Hematopoietic multipotent progenitor cell treated with erythropoietin and hydrocortisone succinate and interleukin-3 and kit ligand, for 8 days (in vitro differentiated cells): ENCODE measurements around the gene MRPL36.
"Not testable (repeated sequence)": the region's sequence is repeated elsewhere in the genome, so short reads cannot be mapped to it uniquely, and the experiment has no call there.

ENCODE experiments used
- DNase-seq: peaks from one replicate; pipeline ENCODE4 v3.0.0-alpha.2; 2015

The MRPL36 gene

GRCh38 chr5:1831677-1832313, 32.2 kb upstream of the MRPL36 start:
- no peak for DNase-seq

- no peak for DNase-seq
Measured at GRCh38 chr5:1831257-1831656, 31.6 kb upstream of the MRPL36 start.

- DNase-seq = no peak
Measured at GRCh38 chr5:1830571-1831228, 31.1 kb upstream of the MRPL36 start.

GRCh38 chr5:1827886-1828397, 28.3 kb upstream of the MRPL36 start:
- no peak for DNase-seq

GRCh38 chr5:1827025-1827885, 27.6 kb upstream of the MRPL36 start:
- DNase-seq = no peak

GRCh38 chr5:1826235-1826980, 26.8 kb upstream of the MRPL36 start:
- DNase-seq = no peak

GRCh38 chr5:1824903-1825841, 25.5 kb upstream of the MRPL36 start:
- no peak for DNase-seq

- no peak for DNase-seq
Measured at GRCh38 chr5:1824109-1824821, 24.6 kb upstream of the MRPL36 start.

- no peak for DNase-seq
Measured at GRCh38 chr5:1823381-1824034, 23.9 kb upstream of the MRPL36 start.

GRCh38 chr5:1821862-1822261, 22.2 kb upstream of the MRPL36 start:
- no peak for DNase-seq

- DNase-seq = no peak
Measured at GRCh38 chr5:1820926-1821325, 21.3 kb upstream of the MRPL36 start.

- DNase-seq = no peak
Measured at GRCh38 chr5:1820381-1820780, 20.7 kb upstream of the MRPL36 start.

- no peak for DNase-seq
Measured at GRCh38 chr5:1819458-1819857, 19.8 kb upstream of the MRPL36 start.

GRCh38 chr5:1818784-1819183, 19.1 kb upstream of the MRPL36 start:
- DNase-seq = no peak

GRCh38 chr5:1817261-1818043, 17.8 kb upstream of the MRPL36 start:
- no peak for DNase-seq

- not testable (repeated sequence) for DNase-seq
Measured at GRCh38 chr5:1816495-1817089, 17.0 kb upstream of the MRPL36 start.

- DNase-seq = no peak
Measured at GRCh38 chr5:1815881-1816292, 16.2 kb upstream of the MRPL36 start.

GRCh38 chr5:1815071-1815786, 15.6 kb upstream of the MRPL36 start:
- no peak for DNase-seq
